ENCODE data around the gene WDR3. TPM values are rescaled to one million over a fixed set of nuclear protein-coding genes. Genes with fewer than 3 reads are reported as not detected.

WDR3 gene
- total RNA-seq, 1 experiment from 2014 or later: 61.4 TPM

GRCh38 chr1:118004312-118004711 is 74.8 kb downstream of the WDR3 start:
- no peaks in the 10 kb centered on the region for H3K9me3 ChIP-seq (ENCODE audit: control insufficient read depth, low read depth, low read length)
- no peak overlapping the region for H2AFZ ChIP-seq (ENCODE audit: low read length)
- H3K4me2 ChIP-seq (ENCODE audit: insufficient read depth, insufficient read length, low read length): no peak overlapping the region
- no peak overlapping the region for H4K8ac ChIP-seq (replicated peaks; ENCODE audit: insufficient read length, low read depth, low read length)
- H3K4me1 Mint-ChIP-seq: peaks cover 0 to 7% of the 10 kb centered on the region in 2 experiments; a peak in 1 of 4 replicates
- no peak overlapping the region for H3K23ac ChIP-seq (ENCODE audit: insufficient read length, low read depth, low read length)
- no peak overlapping the region for H2BK15ac ChIP-seq (ENCODE audit: low read depth, low read length)
- no peak overlapping the region for H3K4ac ChIP-seq (ENCODE audit: low read depth, low read length)
- no peak overlapping the region for H3K18ac ChIP-seq (ENCODE audit: insufficient read length, low read depth, low read length)
- H3K27me3 ChIP-seq (ENCODE audit: insufficient read depth, low read length): no peaks in the 10 kb centered on the region
- no peak overlapping the region for H2BK12ac ChIP-seq (ENCODE audit: insufficient read length, low read depth, low read length)
- no peaks in the 10 kb centered on the region for H3K4me1 ChIP-seq (ENCODE audit: insufficient read depth, low read length)
- H3K9me3 Mint-ChIP-seq: peaks cover 5 to 20% of the 10 kb centered on the region in 2 experiments
- H3T11ph ChIP-seq (ENCODE audit: low read length): no peak overlapping the region
- H2AK5ac ChIP-seq (ENCODE audit: insufficient read length, low read length): no peak overlapping the region
- no peak for TF ChIP-seq CTCF (conservative IDR thresholded peaks at IDR 0.05)
- no peak overlapping the region for H2BK120ac ChIP-seq (ENCODE audit: low read depth, low read length, poor library complexity, severe bottlenecking)
- DNase-seq: no peak
- H2BK20ac ChIP-seq (ENCODE audit: low read depth, low read length, poor library complexity, severe bottlenecking): no peak overlapping the region
- H3K36me3 Mint-ChIP-seq (ENCODE audit: insufficient read depth in 1 of 3, low read depth in 3 of 3): no peaks in the 10 kb centered on the region
- H4K20me1 ChIP-seq (ENCODE audit: control insufficient read depth, insufficient read depth, insufficient read length): no peaks in the 10 kb centered on the region
- H3K9ac ChIP-seq (ENCODE audit: extremely low read depth, insufficient read length, low read length): no peak overlapping the region
- H3K23me2 ChIP-seq (ENCODE audit: insufficient read length, low read depth, low read length, poor library complexity, severe bottlenecking): no peaks in the 10 kb centered on the region
- no peak overlapping the region for H3K27ac ChIP-seq (ENCODE audit: insufficient read length, low read depth, low read length)
- H4K5ac ChIP-seq (ENCODE audit: insufficient read length, low read depth, low read length): no peak overlapping the region
- H3K14ac ChIP-seq (ENCODE audit: insufficient read depth, low read length): no peak overlapping the region
- H2BK5ac ChIP-seq (ENCODE audit: insufficient read length, low read length): no peak overlapping the region
- no peaks in the 10 kb centered on the region for H3K27me3 Mint-ChIP-seq (ENCODE audit: low read depth)
- H3K4me3 Mint-ChIP-seq: no peak overlapping the region
- no peaks in the 10 kb centered on the region for H3K79me1 ChIP-seq (ENCODE audit: insufficient read depth, low read depth, low read length, poor library complexity, severe bottlenecking)
- H3K27ac Mint-ChIP-seq: no peak overlapping the region
- H3K56ac ChIP-seq (ENCODE audit: insufficient read length, low read depth, low read length): no peak overlapping the region
- WGBS (ENCODE audit: extremely low coverage, insufficient read length, low lambda C conversion rate): no CpG with 5 or more reads among the region's 5 CpGs
- no peak overlapping the region for H4K91ac ChIP-seq (ENCODE audit: insufficient read length, low read depth, low read length)
- no peaks in the 10 kb centered on the region for H3K79me2 ChIP-seq (ENCODE audit: insufficient read depth, low read length)
